Astrocyte of the spinal cord (primary cell): ENCODE data around the gene C6orf15.
A peak's percentile ranks its signal among the peaks of the same experiment; 100 is the strongest.

Source experiments
- DNase-seq: peaks from one replicate; pipeline ENCODE4 v3.0.0; 2011; ENCODE audit warnings: low read depth, low spot score
- H3K4me3 ChIP-seq: 2 replicates; pipeline ENCODE4 v1.5.1; 2011; ENCODE audit warnings: low read depth, mild to moderate bottlenecking, low read length, moderate library complexity
- CTCF ChIP-seq: IDR thresholded peaks from 2 replicates; pipeline ENCODE4 v1.5.1; 2012; ENCODE audit warnings: low read depth, mild to moderate bottlenecking, low read length, inconsistent platforms
- in situ Hi-C: cut with HindIII; loops from 2 replicates; pipeline ENCODE4 v1.10.0; 2017; ENCODE audit warnings: low sequenced_read_pairs

C6orf15 gene

GRCh38 chr6:31120151-31120915 is 8.0 kb upstream of the C6orf15 start, which contains the start of gene CDSN:
Gene CDSN, minus strand, starts transcription at chr6:31120446. Its CDS starts 27 bp downstream, at chr6:31120419.
- H3K4me3 ChIP-seq: no peak within 1 kb of the TSS
- in situ Hi-C loops: no loop called here
- no peak for TF ChIP-seq CTCF
- no peak for DNase-seq

GRCh38 chr6:31118178-31118577 is 5.8 kb upstream of the C6orf15 start:
- no peak for DNase-seq
- in situ Hi-C loops: no loop called here
- H3K4me3 ChIP-seq: no peak overlapping the region
- TF ChIP-seq CTCF: no peak

GRCh38 chr6:31116661-31117385 is 4.4 kb upstream of the C6orf15 start:
- no peak for DNase-seq
- in situ Hi-C loops: no loop called here
- H3K4me3 ChIP-seq: no peak overlapping the region
- no peak for TF ChIP-seq CTCF

GRCh38 chr6:31115941-31116560 is 3.7 kb upstream of the C6orf15 start:
- TF ChIP-seq CTCF: no peak
- in situ Hi-C loops: no loop called here
- no peak overlapping the region for H3K4me3 ChIP-seq
- DNase-seq: no peak

- in situ Hi-C loops: no loop called here
- DNase-seq: peak; percentile 69
- peak overlapping the region; percentile 17 for H3K4me3 ChIP-seq
- TF ChIP-seq CTCF: peak; percentile 55
These were observed 2.8 kb upstream of the C6orf15 start for GRCh38 chr6:31114970-31115849.

- H3K4me3 ChIP-seq: peak within 1 kb of the TSS; percentile 17
- in situ Hi-C loops: no loop called here
- DNase-seq: peak; percentile 96
- no peak for TF ChIP-seq CTCF
These were observed 2.1 kb upstream of the C6orf15 start, which contains the start of gene PSORS1C1 for GRCh38 chr6:31114541-31114878. Gene PSORS1C1, plus strand, starts transcription at chr6:31114800. Its CDS starts 14,833 bp downstream, at chr6:31129633.
